Measurements from ENCODE around the gene ATP6V0E1.

Gene ATP6V0E1

DNA sequence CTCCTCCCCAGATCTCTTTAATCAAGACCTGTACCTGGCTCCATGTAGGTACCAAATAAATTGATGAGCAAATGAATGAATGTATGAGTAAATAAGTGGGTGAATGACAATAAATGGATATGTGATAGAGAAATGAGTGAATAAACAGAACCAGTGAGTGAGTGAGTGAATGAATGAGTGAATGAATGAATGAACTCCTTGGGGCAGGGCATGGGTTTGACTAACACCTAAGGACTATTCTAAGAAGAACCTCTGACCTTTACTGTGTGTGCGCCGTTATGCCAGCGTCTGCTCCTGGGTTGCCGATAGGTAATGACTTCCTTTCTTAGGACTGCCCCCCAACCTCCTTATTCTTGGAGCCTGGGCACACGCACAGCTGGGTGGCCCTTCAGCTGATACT lies 26.1 kb upstream of the ATP6V0E1 start:
- H3K27me3 ChIP-seq (ENCODE audit: insufficient read depth, low read length, poor library complexity, severe bottlenecking), result no peaks in the 10 kb centered on the region
- peaks cover 15% of the 10 kb centered on the region; the same call in 1 of the 2 replicates for H3K79me2 ChIP-seq (ENCODE audit: insufficient read depth, low read length)
- H3K9me2 ChIP-seq (replicated peaks; ENCODE audit: low read depth, low read length), result no peaks in the 10 kb centered on the region
- H3K4me3 ChIP-seq (ENCODE audit: low read length, poor library complexity, severe bottlenecking), result no peak overlapping the region
- H3F3A ChIP-seq (ENCODE audit: low read depth), result no peaks in the 10 kb centered on the region
- no peak for TF ChIP-seq EZH2phosphoT487 (IDR thresholded peaks at IDR 0.05; ENCODE audit: borderline replicate concordance)
- TF ChIP-seq, protein P1, sequence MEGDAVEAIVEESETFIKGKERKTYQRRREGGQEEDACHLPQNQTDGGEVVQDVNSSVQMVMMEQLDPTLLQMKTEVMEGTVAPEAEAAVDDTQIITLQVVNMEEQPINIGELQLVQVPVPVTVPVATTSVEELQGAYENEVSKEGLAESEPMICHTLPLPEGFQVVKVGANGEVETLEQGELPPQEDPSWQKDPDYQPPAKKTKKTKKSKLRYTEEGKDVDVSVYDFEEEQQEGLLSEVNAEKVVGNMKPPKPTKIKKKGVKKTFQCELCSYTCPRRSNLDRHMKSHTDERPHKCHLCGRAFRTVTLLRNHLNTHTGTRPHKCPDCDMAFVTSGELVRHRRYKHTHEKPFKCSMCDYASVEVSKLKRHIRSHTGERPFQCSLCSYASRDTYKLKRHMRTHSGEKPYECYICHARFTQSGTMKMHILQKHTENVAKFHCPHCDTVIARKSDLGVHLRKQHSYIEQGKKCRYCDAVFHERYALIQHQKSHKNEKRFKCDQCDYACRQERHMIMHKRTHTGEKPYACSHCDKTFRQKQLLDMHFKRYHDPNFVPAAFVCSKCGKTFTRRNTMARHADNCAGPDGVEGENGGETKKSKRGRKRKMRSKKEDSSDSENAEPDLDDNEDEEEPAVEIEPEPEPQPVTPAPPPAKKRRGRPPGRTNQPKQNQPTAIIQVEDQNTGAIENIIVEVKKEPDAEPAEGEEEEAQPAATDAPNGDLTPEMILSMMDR (conservative IDR thresholded peaks at IDR 0.05; ENCODE audit: low read length), result no peak
- no peaks in the 10 kb centered on the region for H3K4me1 ChIP-seq (ENCODE audit: insufficient read depth, low read length, poor library complexity, severe bottlenecking)
- no peak overlapping the region for H2AFZ ChIP-seq (ENCODE audit: low read length)
- no peaks in the 10 kb centered on the region for H4K20me1 ChIP-seq (ENCODE audit: insufficient read depth, low read length, poor library complexity, severe bottlenecking)
- H3K4me2 ChIP-seq (ENCODE audit: low read depth, low read length, poor library complexity, severe bottlenecking), result no peak overlapping the region
- H3K9me3 ChIP-seq (ENCODE audit: insufficient read depth, low read depth, low read length), result no peaks in the 10 kb centered on the region
- H3K36me3 ChIP-seq (ENCODE audit: insufficient read depth, low read length), result no peaks in the 10 kb centered on the region
- H3K9ac ChIP-seq (ENCODE audit: low read depth, low read length, poor library complexity, severe bottlenecking), result no peak overlapping the region

DNA sequence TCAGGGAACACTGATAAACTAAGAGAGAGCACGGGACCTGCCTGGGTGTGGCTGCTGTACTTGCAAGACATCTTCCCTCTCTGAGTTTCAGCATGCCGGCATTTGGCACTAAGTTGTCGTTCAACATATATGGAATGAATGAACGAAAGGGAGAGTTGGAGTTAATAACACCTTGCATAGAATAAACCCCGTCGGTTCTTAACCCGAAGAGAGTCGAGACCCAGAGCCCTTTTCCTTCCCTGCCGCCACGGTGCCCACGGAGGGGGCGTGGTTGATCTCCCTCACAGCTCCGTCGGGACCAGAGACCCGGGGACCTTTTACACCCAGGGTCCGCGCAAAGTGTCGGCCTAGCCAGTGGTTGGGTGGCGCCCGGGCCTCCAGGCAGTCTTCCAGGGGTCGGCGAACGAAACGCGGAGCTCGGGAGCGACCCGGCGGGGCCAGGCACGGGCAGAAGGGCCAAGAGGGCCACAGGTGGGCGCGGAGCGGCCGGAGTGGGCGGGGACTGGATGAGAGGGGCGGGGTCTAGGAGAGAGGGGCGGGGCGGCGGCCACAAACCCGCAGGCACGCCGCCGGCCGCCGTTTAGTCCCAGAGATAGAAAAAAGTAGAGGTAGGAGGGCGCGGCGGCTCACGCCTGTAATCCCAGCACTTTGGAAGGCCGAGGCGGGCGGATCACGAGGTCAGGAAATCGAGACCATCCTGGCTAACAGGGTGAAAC lies 25.1 kb upstream of the ATP6V0E1 start:
- Histone ChIP-seq H3K79me2 (ENCODE audit: insufficient read depth, low read length) (peaks cover 15% of the 10 kb centered on the region; the same call in 1 of the 2 replicates), H4K20me1 (ENCODE audit: insufficient read depth, low read length, poor library complexity, severe bottlenecking) (no peaks in the 10 kb centered on the region), H3K9me3 (ENCODE audit: insufficient read depth, low read depth, low read length) (no peaks in the 10 kb centered on the region), H3F3A (ENCODE audit: low read depth) (no peaks in the 10 kb centered on the region), H3K9ac (ENCODE audit: low read depth, low read length, poor library complexity, severe bottlenecking) (no peak overlapping the region), H3K27me3 (ENCODE audit: insufficient read depth, low read length, poor library complexity, severe bottlenecking) (no peaks in the 10 kb centered on the region), H3K4me2 (ENCODE audit: low read depth, low read length, poor library complexity, severe bottlenecking) (no peak overlapping the region), H3K4me1 (ENCODE audit: insufficient read depth, low read length, poor library complexity, severe bottlenecking) (no peaks in the 10 kb centered on the region), H3K4me3 (ENCODE audit: low read length, poor library complexity, severe bottlenecking) (no peak overlapping the region), H3K9me2 (replicated peaks; ENCODE audit: low read depth, low read length) (no peaks in the 10 kb centered on the region), H2AFZ (ENCODE audit: low read length) (no peak overlapping the region), H3K36me3 (ENCODE audit: insufficient read depth, low read length) (no peaks in the 10 kb centered on the region)
- no peak for TF ChIP-seq EZH2phosphoT487 (IDR thresholded peaks at IDR 0.05; ENCODE audit: borderline replicate concordance)
- TF ChIP-seq, protein P1 (conservative IDR thresholded peaks at IDR 0.05; ENCODE audit: low read length), result no peak

DNA sequence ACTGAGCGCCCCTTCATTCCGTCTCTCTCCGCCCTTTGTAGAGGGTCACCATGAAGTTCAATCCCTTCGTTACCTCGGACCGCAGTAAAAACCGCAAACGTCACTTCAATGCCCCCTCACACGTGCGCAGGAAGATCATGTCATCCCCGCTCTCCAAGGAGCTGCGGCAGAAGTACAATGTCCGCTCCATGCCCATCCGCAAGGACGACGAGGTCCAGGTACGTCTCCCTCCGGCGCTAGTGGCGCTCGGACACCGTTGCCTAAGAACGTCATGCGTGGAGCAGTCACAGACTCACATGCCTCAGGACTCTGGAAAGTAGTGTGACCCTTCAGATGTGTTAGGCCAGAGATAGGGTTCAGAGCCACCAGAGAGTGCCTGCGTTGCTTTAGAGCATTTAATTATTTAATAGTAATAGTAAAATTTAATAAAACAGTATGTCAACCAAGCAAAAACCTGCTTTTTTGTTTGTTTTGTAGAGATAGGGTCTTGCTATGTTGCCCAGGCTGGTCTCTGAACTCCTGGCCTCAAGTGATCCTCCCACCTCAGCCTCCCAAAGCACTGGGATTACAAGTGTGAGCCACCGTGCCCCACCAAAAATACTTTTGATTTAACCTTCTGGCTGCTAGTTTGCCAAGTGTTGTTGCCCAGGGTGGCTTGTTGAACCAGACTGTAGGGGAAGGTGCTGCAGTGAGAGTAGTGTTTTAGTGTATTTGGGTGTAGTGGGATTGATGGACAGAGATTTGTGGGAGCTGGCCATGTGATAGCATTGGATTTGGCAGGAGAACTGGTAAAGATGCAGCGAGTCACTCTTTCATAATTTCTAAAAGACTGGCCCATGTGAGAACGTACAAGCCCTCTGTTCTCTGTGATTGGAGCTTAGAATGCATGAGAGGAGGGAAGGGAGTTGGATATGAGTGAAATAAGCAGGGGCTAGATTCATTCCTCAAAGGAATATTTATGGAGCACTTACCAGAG lies 23.5 kb upstream of the ATP6V0E1 start:
- Histone ChIP-seq H3K79me2 (ENCODE audit: insufficient read depth, low read length) (peaks cover 15% of the 10 kb centered on the region; the same call in 1 of the 2 replicates), H3K9ac (ENCODE audit: low read depth, low read length, poor library complexity, severe bottlenecking) (peak overlapping the region; percentile 88), H3K9me3 (ENCODE audit: insufficient read depth, low read depth, low read length) (no peaks in the 10 kb centered on the region), H4K20me1 (ENCODE audit: insufficient read depth, low read length, poor library complexity, severe bottlenecking) (no peaks in the 10 kb centered on the region), H3K4me3 (ENCODE audit: low read length, poor library complexity, severe bottlenecking) (peak overlapping the region; percentile 96), H3K9me2 (replicated peaks; ENCODE audit: low read depth, low read length) (no peaks in the 10 kb centered on the region), H3K4me1 (ENCODE audit: insufficient read depth, low read length, poor library complexity, severe bottlenecking) (no peaks in the 10 kb centered on the region), H3K4me2 (ENCODE audit: low read depth, low read length, poor library complexity, severe bottlenecking) (peak overlapping the region; percentile 68), H3F3A (ENCODE audit: low read depth) (no peaks in the 10 kb centered on the region), H2AFZ (ENCODE audit: low read length) (no peak overlapping the region), H3K27me3 (ENCODE audit: insufficient read depth, low read length, poor library complexity, severe bottlenecking) (no peaks in the 10 kb centered on the region), H3K36me3 (ENCODE audit: insufficient read depth, low read length) (no peaks in the 10 kb centered on the region)
- TF ChIP-seq, protein P1 (conservative IDR thresholded peaks at IDR 0.05; ENCODE audit: low read length), result no peak
- no peak for TF ChIP-seq EZH2phosphoT487 (IDR thresholded peaks at IDR 0.05; ENCODE audit: borderline replicate concordance)

All from Loucy (cell line).